Measurements from ENCODE around the gene MAMDC4. TPM values are rescaled to one million over a fixed set of nuclear protein-coding genes. Genes with fewer than 3 reads are reported as not detected.
"Not testable (repeated sequence)": the region's sequence is repeated elsewhere in the genome, so short reads cannot be mapped to it uniquely, and the experiment has no call there.

MAMDC4 gene
- total RNA-seq, 1 donor from 2014 or later, result 22.6 TPM

DNA sequence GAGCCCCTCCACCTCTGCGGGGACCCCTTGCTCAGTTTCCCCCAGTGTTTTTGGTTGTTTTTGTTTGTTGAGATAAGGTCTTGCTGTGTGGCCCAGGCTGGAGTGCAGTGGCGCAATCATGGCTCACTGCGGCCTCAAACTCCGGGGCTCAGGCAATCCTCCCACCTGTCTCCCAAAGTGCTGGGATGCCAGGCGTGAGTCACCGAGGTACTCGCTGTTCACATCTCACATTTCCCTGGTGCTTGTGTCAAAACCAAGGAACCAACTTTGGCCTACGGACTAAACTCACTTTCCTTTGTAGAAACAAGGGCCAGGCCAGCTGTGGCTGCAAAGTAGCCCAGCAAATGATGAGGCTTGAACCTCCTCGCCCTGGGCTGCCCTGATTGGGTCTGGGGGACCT, 19.6 kb upstream of the MAMDC4 start:
- Mint-ChIP-seq H3K9me3 (no peaks in the 10 kb centered on the region), H3K27ac (no peak overlapping the region), H3K4me3 (no peak overlapping the region), H3K4me1 (no peaks in the 10 kb centered on the region), H3K36me3 (peaks cover 15% of the 10 kb centered on the region), H3K27me3 (ENCODE audit: low read depth) (no peaks in the 10 kb centered on the region)
- TF ChIP-seq, protein P1, sequence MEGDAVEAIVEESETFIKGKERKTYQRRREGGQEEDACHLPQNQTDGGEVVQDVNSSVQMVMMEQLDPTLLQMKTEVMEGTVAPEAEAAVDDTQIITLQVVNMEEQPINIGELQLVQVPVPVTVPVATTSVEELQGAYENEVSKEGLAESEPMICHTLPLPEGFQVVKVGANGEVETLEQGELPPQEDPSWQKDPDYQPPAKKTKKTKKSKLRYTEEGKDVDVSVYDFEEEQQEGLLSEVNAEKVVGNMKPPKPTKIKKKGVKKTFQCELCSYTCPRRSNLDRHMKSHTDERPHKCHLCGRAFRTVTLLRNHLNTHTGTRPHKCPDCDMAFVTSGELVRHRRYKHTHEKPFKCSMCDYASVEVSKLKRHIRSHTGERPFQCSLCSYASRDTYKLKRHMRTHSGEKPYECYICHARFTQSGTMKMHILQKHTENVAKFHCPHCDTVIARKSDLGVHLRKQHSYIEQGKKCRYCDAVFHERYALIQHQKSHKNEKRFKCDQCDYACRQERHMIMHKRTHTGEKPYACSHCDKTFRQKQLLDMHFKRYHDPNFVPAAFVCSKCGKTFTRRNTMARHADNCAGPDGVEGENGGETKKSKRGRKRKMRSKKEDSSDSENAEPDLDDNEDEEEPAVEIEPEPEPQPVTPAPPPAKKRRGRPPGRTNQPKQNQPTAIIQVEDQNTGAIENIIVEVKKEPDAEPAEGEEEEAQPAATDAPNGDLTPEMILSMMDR (IDR thresholded peaks at IDR 0.05; ENCODE audit: unreplicated experiment), result no peak
- DNase-seq (ENCODE audit: low spot score in 2 of 2, unreplicated experiment in 2 of 2), result no peak

DNA sequence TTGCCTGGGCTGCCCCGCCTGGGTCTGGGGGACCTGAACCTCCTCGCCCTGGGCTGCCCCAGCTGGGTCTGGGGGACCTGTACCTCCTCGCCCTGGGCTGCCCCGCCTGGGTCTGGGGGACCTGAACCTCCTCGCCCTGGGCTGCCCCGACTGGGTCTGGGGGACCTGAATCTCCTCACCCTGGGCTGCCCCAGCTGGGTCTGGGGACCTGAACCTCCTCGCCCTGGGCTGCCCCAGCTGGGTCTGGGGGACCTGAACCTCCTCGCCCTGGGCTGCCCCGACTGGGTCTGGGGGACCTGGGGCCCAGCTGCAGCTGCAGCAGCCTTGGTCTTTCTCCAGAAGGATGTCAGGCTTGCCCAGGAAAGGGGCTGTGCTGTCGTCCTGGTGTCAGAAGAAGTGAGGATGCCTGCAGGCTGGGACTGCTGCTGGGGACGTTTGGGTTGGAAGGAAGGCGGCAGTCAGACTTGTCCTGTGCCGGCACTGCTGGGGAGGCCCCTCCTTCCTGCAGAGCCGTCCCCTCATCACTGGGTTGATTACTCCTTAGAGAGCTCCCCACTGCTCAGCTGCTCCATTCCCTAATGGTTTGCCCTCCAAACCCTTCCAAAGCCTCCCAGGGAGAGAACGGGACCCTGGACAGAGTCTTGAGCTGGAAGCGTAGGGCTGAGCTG, 18.6 kb upstream of the MAMDC4 start:
- H3K27me3 Mint-ChIP-seq (ENCODE audit: low read depth); H3K4me3 Mint-ChIP-seq; DNase-seq (ENCODE audit: low spot score in 2 of 2, unreplicated experiment in 2 of 2); H3K4me1 Mint-ChIP-seq; H3K9me3 Mint-ChIP-seq: not testable (repeated sequence)
- Mint-ChIP-seq H3K36me3 (peaks cover 15% of the 10 kb centered on the region), H3K27ac (peak overlapping the region; percentile 34)

DNA sequence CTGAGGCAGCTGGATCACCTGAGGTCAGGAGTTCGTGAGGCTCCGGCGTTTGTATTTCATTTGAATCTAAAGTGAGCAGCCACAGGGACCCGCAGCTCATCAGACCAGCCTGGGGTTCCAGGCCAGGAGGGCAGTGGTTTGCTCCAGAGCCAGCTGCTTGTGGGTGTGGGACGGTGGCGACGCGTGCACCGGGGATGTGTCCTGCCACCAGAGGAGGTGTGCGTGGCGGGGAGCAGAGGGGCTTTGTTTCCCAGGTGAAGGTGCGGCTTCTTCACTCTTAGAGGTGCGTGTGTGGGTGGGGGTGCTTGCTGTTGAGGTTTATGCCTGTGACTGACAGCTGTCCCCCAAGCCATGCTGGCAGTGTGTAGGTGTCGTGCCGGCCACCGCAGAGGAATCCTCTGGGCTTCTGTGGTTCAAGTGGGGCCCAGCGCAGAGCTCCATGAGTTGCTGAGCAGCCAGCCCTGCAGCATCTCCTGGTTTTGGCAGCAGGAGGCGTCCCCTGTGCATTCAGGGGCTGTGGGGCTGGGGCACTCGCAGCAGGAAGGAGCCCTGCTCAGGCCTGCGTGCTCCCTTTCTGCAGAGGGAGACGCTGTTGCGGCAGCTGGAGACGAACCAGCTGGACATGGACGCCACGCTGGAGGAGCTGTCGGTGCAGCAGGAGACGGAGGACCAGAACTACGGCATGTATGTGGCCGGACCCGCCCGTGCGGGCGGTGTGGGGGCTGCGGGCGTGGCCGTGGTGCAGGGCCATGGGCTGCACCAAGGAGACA, 16.8 kb upstream of the MAMDC4 start:
- H3K27me3 Mint-ChIP-seq (ENCODE audit: low read depth), result no peaks in the 10 kb centered on the region
- no peaks in the 10 kb centered on the region for H3K9me3 Mint-ChIP-seq
- DNase-seq (ENCODE audit: low spot score in 2 of 2, unreplicated experiment in 2 of 2), result no peak
- TF ChIP-seq, protein P1 (IDR thresholded peaks at IDR 0.05; ENCODE audit: unreplicated experiment), result no peak
- no peak overlapping the region for H3K27ac Mint-ChIP-seq
- H3K4me3 Mint-ChIP-seq, result no peak overlapping the region
- peaks cover 4% of the 10 kb centered on the region for H3K4me1 Mint-ChIP-seq
- H3K36me3 Mint-ChIP-seq, result peaks cover 14% of the 10 kb centered on the region

DNA sequence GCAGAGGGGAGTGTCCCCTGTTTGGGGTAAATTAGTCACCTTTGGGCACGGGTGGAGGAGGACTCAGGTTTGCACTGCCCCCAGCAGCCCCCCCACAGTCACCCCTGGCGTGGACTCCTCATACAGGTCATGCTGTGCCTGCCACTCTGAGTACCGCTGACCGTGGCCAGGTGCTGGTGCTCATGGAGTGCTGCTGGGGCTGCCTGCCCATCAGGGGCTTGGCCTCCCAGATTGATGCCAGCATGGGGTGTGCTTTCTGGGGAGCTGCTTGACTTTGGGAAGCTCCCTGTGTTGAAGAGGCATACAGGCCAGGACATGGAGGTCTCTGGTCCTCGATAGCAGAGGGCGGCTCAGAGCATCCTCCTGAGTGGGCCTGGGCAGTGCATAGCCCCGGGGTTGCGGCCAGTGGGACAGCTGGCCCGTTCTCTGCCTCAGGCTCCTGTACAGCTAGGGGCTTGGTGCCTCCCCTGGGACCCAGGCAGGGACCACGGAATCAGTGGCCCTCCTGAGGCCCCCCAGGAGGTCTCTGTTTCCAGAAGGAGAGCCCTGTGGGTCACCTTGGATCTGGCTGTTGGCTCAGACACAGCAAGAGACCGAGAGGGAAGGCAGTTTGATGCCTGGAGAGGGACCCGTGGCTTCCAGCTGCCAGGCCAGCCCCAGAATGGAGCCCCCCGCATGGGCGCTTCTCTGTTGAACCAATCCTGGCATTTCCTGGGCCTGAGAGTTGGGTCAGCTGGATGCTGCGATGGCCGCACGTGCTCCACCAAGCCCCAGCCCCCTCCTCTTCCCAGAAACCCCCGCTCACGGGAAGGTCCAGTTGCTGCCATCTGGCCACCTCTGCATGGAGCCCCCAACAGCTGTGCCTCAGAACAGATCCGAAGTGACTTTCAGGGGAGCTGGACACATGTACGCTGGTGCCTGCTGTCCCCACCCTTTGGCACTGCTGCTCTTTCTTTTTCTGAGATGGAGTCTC, 15.9 kb upstream of the MAMDC4 start:
- H3K27me3 Mint-ChIP-seq (ENCODE audit: low read depth), result no peaks in the 10 kb centered on the region
- H3K27ac Mint-ChIP-seq, result no peak overlapping the region
- TF ChIP-seq, protein P1 (IDR thresholded peaks at IDR 0.05; ENCODE audit: unreplicated experiment), result no peak
- no peak for DNase-seq (ENCODE audit: low spot score in 2 of 2, unreplicated experiment in 2 of 2)
- H3K36me3 Mint-ChIP-seq, result peaks cover 14% of the 10 kb centered on the region
- no peaks in the 10 kb centered on the region for H3K9me3 Mint-ChIP-seq
- peaks cover 9% of the 10 kb centered on the region for H3K4me1 Mint-ChIP-seq
- H3K4me3 Mint-ChIP-seq, result no peak overlapping the region

DNA sequence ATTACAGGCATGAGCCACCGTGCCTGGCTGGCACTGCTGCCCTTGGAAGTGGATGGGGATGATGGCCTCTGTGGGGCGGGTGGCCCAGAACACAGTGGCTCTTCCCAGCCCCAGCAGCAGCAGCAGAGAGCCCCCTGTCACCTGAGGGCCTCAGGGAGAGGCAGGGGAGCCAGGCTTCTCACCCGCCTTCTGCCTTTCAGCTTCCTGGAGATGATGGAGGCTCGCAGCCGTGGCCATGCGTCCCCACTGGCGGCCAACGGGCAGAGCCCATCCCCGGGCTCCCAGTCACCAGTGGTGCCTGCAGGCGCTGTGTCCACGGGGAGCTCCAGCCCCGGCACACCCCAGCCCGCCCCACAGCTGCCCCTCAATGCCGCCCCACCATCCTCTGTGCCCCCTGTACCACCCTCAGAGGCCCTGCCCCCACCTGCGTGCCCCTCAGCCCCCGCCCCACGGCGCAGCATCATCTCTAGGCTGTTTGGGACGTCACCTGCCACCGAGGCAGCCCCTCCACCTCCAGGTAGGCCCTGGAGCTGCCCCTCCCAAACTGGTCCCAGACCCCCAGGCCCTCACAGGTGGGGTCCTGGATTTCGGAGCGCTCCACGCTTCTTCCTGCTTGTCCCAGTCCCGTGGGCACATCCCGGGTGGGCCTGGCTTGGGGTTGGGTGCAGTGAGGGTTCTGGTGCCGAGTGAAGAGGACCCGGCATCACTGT, 14.8 kb upstream of the MAMDC4 start:
- no peak overlapping the region for H3K27ac Mint-ChIP-seq
- no peak overlapping the region for H3K4me3 Mint-ChIP-seq
- no peaks in the 10 kb centered on the region for H3K9me3 Mint-ChIP-seq
- TF ChIP-seq, protein P1 (IDR thresholded peaks at IDR 0.05; ENCODE audit: unreplicated experiment), result no peak
- H3K4me1 Mint-ChIP-seq, result peaks cover 17% of the 10 kb centered on the region
- H3K27me3 Mint-ChIP-seq (ENCODE audit: low read depth), result no peaks in the 10 kb centered on the region
- no peak for DNase-seq (ENCODE audit: low spot score in 2 of 2, unreplicated experiment in 2 of 2)
- H3K36me3 Mint-ChIP-seq, result peaks cover 8% of the 10 kb centered on the region

DNA sequence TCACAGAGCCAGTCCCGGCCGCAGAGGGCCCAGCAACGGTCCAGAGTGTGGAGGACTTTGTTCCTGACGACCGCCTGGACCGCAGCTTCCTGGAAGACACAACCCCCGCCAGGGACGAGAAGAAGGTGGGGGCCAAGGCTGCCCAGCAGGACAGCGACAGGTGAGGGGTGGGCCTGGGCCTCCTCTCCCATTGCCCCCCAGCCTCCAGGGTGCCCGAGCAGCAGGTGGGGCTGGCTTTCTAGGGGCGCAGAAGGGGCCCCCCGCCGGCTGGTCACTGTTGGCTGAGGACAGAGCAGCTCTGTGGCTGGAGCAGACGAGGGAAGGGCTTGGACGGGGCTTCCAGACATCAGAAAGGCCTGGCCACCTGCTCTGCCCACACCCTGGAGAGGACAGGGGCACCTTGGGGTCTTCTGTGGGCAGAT, 14.3 kb upstream of the MAMDC4 start:
- H3K36me3 Mint-ChIP-seq; H3K27ac Mint-ChIP-seq; H3K9me3 Mint-ChIP-seq; DNase-seq (ENCODE audit: low spot score in 2 of 2, unreplicated experiment in 2 of 2); H3K27me3 Mint-ChIP-seq (ENCODE audit: low read depth); H3K4me3 Mint-ChIP-seq: not testable (repeated sequence)
- peaks cover 19% of the 10 kb centered on the region for H3K4me1 Mint-ChIP-seq
